Immature natural killer cell (primary cell): ENCODE measurements around the gene SSTR3. TPM values are rescaled to one million over a fixed set of nuclear protein-coding genes. Genes with fewer than 3 reads are reported as not detected.
A peak's percentile ranks its signal among the peaks of the same experiment; 100 is the strongest.
"Not testable (repeated sequence)": the region's sequence is repeated elsewhere in the genome, so short reads cannot be mapped to it uniquely, and the experiment has no call there.

ENCODE experiments used
- DNase-seq, 3 donors: peaks; one replicate each; pipeline ENCODE4 v3.0.0; 2022; ENCODE audit warnings: mixed read lengths in 1 of 3
- H3K27ac Mint-ChIP-seq, 6 donors: one replicate each; pipeline ENCODE4 v1.8.0; 2020; ENCODE audit warnings: mixed read lengths in 6 of 6, mild to moderate bottlenecking in 5 of 6, inconsistent platforms in 4 of 6, moderate library complexity in 3 of 6
- H3K27me3 Mint-ChIP-seq, 3 donors: one replicate each; pipeline ENCODE4 v1.8.0; 2020 to 2021; ENCODE audit warnings: low read depth in 3 of 3, mild to moderate bottlenecking in 3 of 3, mixed read lengths in 3 of 3, moderate library complexity in 3 of 3, inconsistent platforms in 1 of 3
- H3K36me3 Mint-ChIP-seq, 3 donors: one replicate each; pipeline ENCODE4 v1.8.0; 2020; ENCODE audit warnings: mixed read lengths in 3 of 3, inconsistent platforms in 2 of 3, mild to moderate bottlenecking in 2 of 3
- H3K4me1 Mint-ChIP-seq, 2 donors: one replicate each; pipeline ENCODE4 v1.8.0; 2020; ENCODE audit warnings: inconsistent platforms in 2 of 2, mild to moderate bottlenecking in 2 of 2, mixed read lengths in 2 of 2, moderate library complexity in 1 of 2
- H3K4me3 Mint-ChIP-seq, 5 donors: one replicate each; pipeline ENCODE4 v1.8.0; 2020; ENCODE audit warnings: mild to moderate bottlenecking in 5 of 5, mixed read lengths in 5 of 5, inconsistent platforms in 3 of 5, moderate library complexity in 3 of 5
- H3K9me3 Mint-ChIP-seq, 6 donors: one replicate each; pipeline ENCODE4 v1.8.0; 2020; ENCODE audit warnings: mild to moderate bottlenecking in 6 of 6, mixed read lengths in 6 of 6, inconsistent platforms in 4 of 6, moderate library complexity in 3 of 6
- polyA plus RNA-seq, 3 donors: library from polyadenylated mRNA; unstranded; fragments of 300-500 nt; fragmentation: Illumina TruSeq; gene quantifications; one replicate each; pipeline ENCODE4 v1.2.3, GENCODE V29; 2021

SSTR3 gene
- polyA plus RNA-seq, 3 donors from 2014 or later: not detected

- no peak for DNase-seq
- H3K4me1 Mint-ChIP-seq: no peaks in the 10 kb centered on the region
- H3K4me3 Mint-ChIP-seq: no peak overlapping the region
- no peaks in the 10 kb centered on the region for H3K36me3 Mint-ChIP-seq
- H3K27me3 Mint-ChIP-seq: peaks cover 0 to 2% (median 0%) of the 10 kb centered on the region in 3 donors
- H3K27ac Mint-ChIP-seq: no peak overlapping the region
- no peaks in the 10 kb centered on the region for H3K9me3 Mint-ChIP-seq
Measured at GRCh38 chr22:37206841-37207821, 5.1 kb downstream of the SSTR3 start.

- Mint-ChIP-seq H3K4me1 (no peaks in the 10 kb centered on the region), H3K36me3 (no peaks in the 10 kb centered on the region), H3K27ac (peak overlapping the region in 1 of 6 donors; percentile 40), H3K9me3 (no peaks in the 10 kb centered on the region), H3K27me3 (peaks cover 0 to 2% (median 0%) of the 10 kb centered on the region in 3 donors), H3K4me3 (no peak overlapping the region)
- DNase-seq: no peak
Measured at GRCh38 chr22:37206118-37206840, 6.0 kb downstream of the SSTR3 start.

GRCh38 chr22:37205046-37205445 is 7.2 kb downstream of the SSTR3 start:
- H3K27me3 Mint-ChIP-seq: peaks cover 0 to 2% (median 0%) of the 10 kb centered on the region in 3 donors
- H3K4me1 Mint-ChIP-seq: no peaks in the 10 kb centered on the region
- H3K36me3 Mint-ChIP-seq: no peaks in the 10 kb centered on the region
- H3K9me3 Mint-ChIP-seq: no peaks in the 10 kb centered on the region
- DNase-seq: no peak
- no peak overlapping the region for H3K4me3 Mint-ChIP-seq
- peak overlapping the region in 1 of 6 donors; percentile 45 for H3K27ac Mint-ChIP-seq

GRCh38 chr22:37204045-37204655 is 8.1 kb downstream of the SSTR3 start:
- Mint-ChIP-seq H3K4me3 (no peak overlapping the region), H3K4me1 (peaks cover 6% of the 10 kb centered on the region in 2 donors), H3K9me3 (no peaks in the 10 kb centered on the region), H3K36me3 (no peaks in the 10 kb centered on the region), H3K27me3 (peaks cover 0 to 3% (median 0%) of the 10 kb centered on the region in 3 donors), H3K27ac (peak overlapping the region in 1 of 6 donors; percentile 23)
- no peak for DNase-seq

GRCh38 chr22:37203354-37204044 is 8.8 kb downstream of the SSTR3 start:
- Mint-ChIP-seq H3K4me3 (no peak overlapping the region), H3K27ac (peak overlapping the region in 1 of 6 donors; percentile 23), H3K36me3 (no peaks in the 10 kb centered on the region), H3K4me1 (peaks cover 6% of the 10 kb centered on the region in 2 donors), H3K27me3 (peaks cover 0 to 4% (median 0%) of the 10 kb centered on the region in 3 donors), H3K9me3 (no peaks in the 10 kb centered on the region)
- no peak for DNase-seq

- peaks cover 0 to 4% (median 0%) of the 10 kb centered on the region in 3 donors for H3K27me3 Mint-ChIP-seq
- H3K4me1 Mint-ChIP-seq: peaks cover 13 to 14% of the 10 kb centered on the region in 2 donors
- H3K4me3 Mint-ChIP-seq: no peak overlapping the region
- no peak overlapping the region for H3K27ac Mint-ChIP-seq
- H3K9me3 Mint-ChIP-seq: no peaks in the 10 kb centered on the region
- no peak for DNase-seq
- H3K36me3 Mint-ChIP-seq: no peaks in the 10 kb centered on the region
Measured at GRCh38 chr22:37202716-37203115, 9.6 kb downstream of the SSTR3 start.

GRCh38 chr22:37202001-37202555 is 10.2 kb downstream of the SSTR3 start:
- Mint-ChIP-seq H3K9me3 (no peaks in the 10 kb centered on the region), H3K4me3 (no peak overlapping the region), H3K36me3 (no peaks in the 10 kb centered on the region), H3K27me3 (peaks cover 0 to 4% (median 0%) of the 10 kb centered on the region in 3 donors), H3K27ac (no peak overlapping the region), H3K4me1 (peaks cover 18 to 19% of the 10 kb centered on the region in 2 donors)
- DNase-seq: no peak

- H3K4me1 Mint-ChIP-seq: peaks cover 19% of the 10 kb centered on the region in 2 donors
- not testable (repeated sequence) for H3K27me3 Mint-ChIP-seq, H3K9me3 Mint-ChIP-seq, H3K4me3 Mint-ChIP-seq, H3K27ac Mint-ChIP-seq, DNase-seq, H3K36me3 Mint-ChIP-seq
Measured at GRCh38 chr22:37201443-37201820, 10.8 kb downstream of the SSTR3 start.

GRCh38 chr22:37199760-37200108 is 12.5 kb downstream of the SSTR3 start:
- Mint-ChIP-seq H3K36me3 (no peaks in the 10 kb centered on the region), H3K9me3 (no peaks in the 10 kb centered on the region), H3K27ac (peak overlapping the region; percentile 39 to 94 (median 88)), H3K27me3 (peaks cover 0 to 2% (median 0%) of the 10 kb centered on the region in 3 donors), H3K4me1 (peaks cover 28 to 34% of the 10 kb centered on the region in 2 donors), H3K4me3 (peak overlapping the region in 4 of 5 donors; percentile 81 to 88 (median 84))
- DNase-seq: no peak

- H3K9me3 Mint-ChIP-seq: no peaks in the 10 kb centered on the region
- H3K4me1 Mint-ChIP-seq: peaks cover 33 to 39% of the 10 kb centered on the region in 2 donors
- peak overlapping the region; percentile 82 to 96 (median 91) for H3K27ac Mint-ChIP-seq
- peak overlapping the region; percentile 79 to 88 (median 84) for H3K4me3 Mint-ChIP-seq
- peaks cover 0 to 2% (median 2%) of the 10 kb centered on the region in 3 donors for H3K27me3 Mint-ChIP-seq
- H3K36me3 Mint-ChIP-seq: no peaks in the 10 kb centered on the region
- DNase-seq: peak; percentile 100
Measured at GRCh38 chr22:37199103-37199759, 13.0 kb downstream of the SSTR3 start.

GRCh38 chr22:37198258-37199102 is 13.8 kb downstream of the SSTR3 start:
- Mint-ChIP-seq H3K4me1 (peaks cover 40 to 46% of the 10 kb centered on the region in 2 donors), H3K9me3 (no peaks in the 10 kb centered on the region), H3K36me3 (no peaks in the 10 kb centered on the region), H3K27ac (peak overlapping the region; percentile 90 to 97 (median 94)), H3K4me3 (peak overlapping the region; percentile 79 to 88 (median 84)), H3K27me3 (peaks cover 0 to 2% (median 2%) of the 10 kb centered on the region in 3 donors)
- peak; percentile 82 to 86 (median 85) for DNase-seq
